A549 (cell line): ENCODE results near the gene ORM2.

Source experiments
- BHLHE40 ChIP-seq: IDR thresholded peaks from 2 replicates; pipeline ENCODE4 v1.6.1; 2012; ENCODE audit warnings: low read depth, low read length, inconsistent platforms
- EP300 ChIP-seq, 2 experiments: fragments of >200 bp; sonication (Bioruptor Twin); formaldehyde crosslinking; IDR thresholded peaks; 2 replicates in 1 of 2; 3 replicates in 1 of 2; pipeline ENCODE4 v1.6.1; 2016 to 2017
- HDAC2 ChIP-seq: fragments of 200-600 bp; sonication (generic); IDR thresholded peaks from 2 replicates; pipeline ENCODE4 v1.6.1; 2016
- PHF8 ChIP-seq: fragments of 200-600 bp; sonication (generic); IDR thresholded peaks from 2 replicates; pipeline ENCODE4 v1.6.1; 2016; ENCODE audit warnings: low read depth, mild to moderate bottlenecking, antibody characterized with exemption, moderate library complexity, borderline replicate concordance
- POLR2A ChIP-seq: IDR thresholded peaks from 2 replicates; pipeline ENCODE4 v1.6.1; 2012; ENCODE audit warnings: mild to moderate bottlenecking, low read length
- SMC3 ChIP-seq: fragments of >200 bp; sonication (Bioruptor Twin); formaldehyde crosslinking; IDR thresholded peaks from 3 replicates; pipeline ENCODE4 v1.6.1; 2018; ENCODE audit warnings: inconsistent platforms
- ZSCAN20 ChIP-seq: fragments of 250-450 bp; sonication (Bioruptor Pico); IDR thresholded peaks from 2 replicates; pipeline ENCODE4 v1.8.0; 2022; ENCODE audit warnings: mild to moderate bottlenecking, moderate library complexity
- TF ChIP-seq, protein P1 (sequence below): fragments of >200 bp; sonication (Bioruptor Twin); formaldehyde crosslinking; IDR thresholded peaks from 3 replicates; pipeline ENCODE4 v1.5.1; 2016
- TF ChIP-seq, protein P2 (sequence below): fragments of 200-600 bp; sonication (generic); IDR thresholded peaks from 2 replicates; pipeline ENCODE4 v1.6.1; 2016; ENCODE audit warnings: antibody characterized with exemption, mild to moderate bottlenecking, moderate library complexity

DNA sequence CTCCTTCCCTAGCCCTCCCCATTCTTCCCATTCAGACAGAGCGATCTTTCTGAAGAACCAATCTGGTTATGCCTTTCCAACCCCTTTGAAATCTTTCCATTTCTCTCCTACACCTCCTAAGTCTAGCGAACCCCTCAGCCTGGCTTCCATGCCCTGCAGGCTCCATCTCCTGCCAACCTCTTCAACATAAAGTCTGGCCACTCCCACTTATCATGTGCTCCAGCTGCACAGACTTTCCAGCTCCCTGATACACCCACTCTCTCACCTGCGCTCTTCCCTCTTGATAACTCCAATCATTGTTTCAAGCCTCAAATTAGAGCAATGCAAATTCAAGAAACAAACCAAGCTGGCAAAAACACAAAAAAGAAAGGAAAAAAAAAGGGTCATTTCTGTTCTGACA lies 10.5 kb upstream of the ORM2 start:
- TF ChIP-seq, protein P1, sequence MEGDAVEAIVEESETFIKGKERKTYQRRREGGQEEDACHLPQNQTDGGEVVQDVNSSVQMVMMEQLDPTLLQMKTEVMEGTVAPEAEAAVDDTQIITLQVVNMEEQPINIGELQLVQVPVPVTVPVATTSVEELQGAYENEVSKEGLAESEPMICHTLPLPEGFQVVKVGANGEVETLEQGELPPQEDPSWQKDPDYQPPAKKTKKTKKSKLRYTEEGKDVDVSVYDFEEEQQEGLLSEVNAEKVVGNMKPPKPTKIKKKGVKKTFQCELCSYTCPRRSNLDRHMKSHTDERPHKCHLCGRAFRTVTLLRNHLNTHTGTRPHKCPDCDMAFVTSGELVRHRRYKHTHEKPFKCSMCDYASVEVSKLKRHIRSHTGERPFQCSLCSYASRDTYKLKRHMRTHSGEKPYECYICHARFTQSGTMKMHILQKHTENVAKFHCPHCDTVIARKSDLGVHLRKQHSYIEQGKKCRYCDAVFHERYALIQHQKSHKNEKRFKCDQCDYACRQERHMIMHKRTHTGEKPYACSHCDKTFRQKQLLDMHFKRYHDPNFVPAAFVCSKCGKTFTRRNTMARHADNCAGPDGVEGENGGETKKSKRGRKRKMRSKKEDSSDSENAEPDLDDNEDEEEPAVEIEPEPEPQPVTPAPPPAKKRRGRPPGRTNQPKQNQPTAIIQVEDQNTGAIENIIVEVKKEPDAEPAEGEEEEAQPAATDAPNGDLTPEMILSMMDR = no peak
- TF ChIP-seq POLR2A (no peak), HDAC2 (no peak), SMC3 (no peak), EP300 (IDR thresholded peaks at IDR 0.05) (no peak), PHF8 (no peak), BHLHE40 (no peak), ZSCAN20 (CRISPR knock-in tag) (no peak)
- TF ChIP-seq, protein P2, sequence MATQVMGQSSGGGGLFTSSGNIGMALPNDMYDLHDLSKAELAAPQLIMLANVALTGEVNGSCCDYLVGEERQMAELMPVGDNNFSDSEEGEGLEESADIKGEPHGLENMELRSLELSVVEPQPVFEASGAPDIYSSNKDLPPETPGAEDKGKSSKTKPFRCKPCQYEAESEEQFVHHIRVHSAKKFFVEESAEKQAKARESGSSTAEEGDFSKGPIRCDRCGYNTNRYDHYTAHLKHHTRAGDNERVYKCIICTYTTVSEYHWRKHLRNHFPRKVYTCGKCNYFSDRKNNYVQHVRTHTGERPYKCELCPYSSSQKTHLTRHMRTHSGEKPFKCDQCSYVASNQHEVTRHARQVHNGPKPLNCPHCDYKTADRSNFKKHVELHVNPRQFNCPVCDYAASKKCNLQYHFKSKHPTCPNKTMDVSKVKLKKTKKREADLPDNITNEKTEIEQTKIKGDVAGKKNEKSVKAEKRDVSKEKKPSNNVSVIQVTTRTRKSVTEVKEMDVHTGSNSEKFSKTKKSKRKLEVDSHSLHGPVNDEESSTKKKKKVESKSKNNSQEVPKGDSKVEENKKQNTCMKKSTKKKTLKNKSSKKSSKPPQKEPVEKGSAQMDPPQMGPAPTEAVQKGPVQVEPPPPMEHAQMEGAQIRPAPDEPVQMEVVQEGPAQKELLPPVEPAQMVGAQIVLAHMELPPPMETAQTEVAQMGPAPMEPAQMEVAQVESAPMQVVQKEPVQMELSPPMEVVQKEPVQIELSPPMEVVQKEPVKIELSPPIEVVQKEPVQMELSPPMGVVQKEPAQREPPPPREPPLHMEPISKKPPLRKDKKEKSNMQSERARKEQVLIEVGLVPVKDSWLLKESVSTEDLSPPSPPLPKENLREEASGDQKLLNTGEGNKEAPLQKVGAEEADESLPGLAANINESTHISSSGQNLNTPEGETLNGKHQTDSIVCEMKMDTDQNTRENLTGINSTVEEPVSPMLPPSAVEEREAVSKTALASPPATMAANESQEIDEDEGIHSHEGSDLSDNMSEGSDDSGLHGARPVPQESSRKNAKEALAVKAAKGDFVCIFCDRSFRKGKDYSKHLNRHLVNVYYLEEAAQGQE = no peak
